GM12872 (cell line): ENCODE results near the gene CPA1.

Experiments
- TF ChIP-seq, protein P1 (sequence below): IDR thresholded peaks from 3 replicates; pipeline ENCODE4 v1.5.1; 2011; ENCODE audit warnings: low read depth, mild to moderate bottlenecking, low read length, moderate library complexity; ENCODE audit not compliant: insufficient read depth

The CPA1 gene

GRCh38 chr7:130426564-130426963 is 46.3 kb downstream of the CPA1 start:
- TF ChIP-seq, protein P1, sequence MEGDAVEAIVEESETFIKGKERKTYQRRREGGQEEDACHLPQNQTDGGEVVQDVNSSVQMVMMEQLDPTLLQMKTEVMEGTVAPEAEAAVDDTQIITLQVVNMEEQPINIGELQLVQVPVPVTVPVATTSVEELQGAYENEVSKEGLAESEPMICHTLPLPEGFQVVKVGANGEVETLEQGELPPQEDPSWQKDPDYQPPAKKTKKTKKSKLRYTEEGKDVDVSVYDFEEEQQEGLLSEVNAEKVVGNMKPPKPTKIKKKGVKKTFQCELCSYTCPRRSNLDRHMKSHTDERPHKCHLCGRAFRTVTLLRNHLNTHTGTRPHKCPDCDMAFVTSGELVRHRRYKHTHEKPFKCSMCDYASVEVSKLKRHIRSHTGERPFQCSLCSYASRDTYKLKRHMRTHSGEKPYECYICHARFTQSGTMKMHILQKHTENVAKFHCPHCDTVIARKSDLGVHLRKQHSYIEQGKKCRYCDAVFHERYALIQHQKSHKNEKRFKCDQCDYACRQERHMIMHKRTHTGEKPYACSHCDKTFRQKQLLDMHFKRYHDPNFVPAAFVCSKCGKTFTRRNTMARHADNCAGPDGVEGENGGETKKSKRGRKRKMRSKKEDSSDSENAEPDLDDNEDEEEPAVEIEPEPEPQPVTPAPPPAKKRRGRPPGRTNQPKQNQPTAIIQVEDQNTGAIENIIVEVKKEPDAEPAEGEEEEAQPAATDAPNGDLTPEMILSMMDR, result no peak

- TF ChIP-seq, protein P1, result no peak
Measured at GRCh38 chr7:130429019-130429418, 48.7 kb downstream of the CPA1 start.

GRCh38 chr7:130430115-130430514 is 49.8 kb downstream of the CPA1 start:
- TF ChIP-seq, protein P1, result no peak

- TF ChIP-seq, protein P1, result no peak
Measured at GRCh38 chr7:130430841-130431666, 50.8 kb downstream of the CPA1 start.

- TF ChIP-seq, protein P1, result no peak
Measured at GRCh38 chr7:130432886-130433285, 52.6 kb downstream of the CPA1 start.

- TF ChIP-seq, protein P1, result no peak
Measured at GRCh38 chr7:130433301-130433700, 53.0 kb downstream of the CPA1 start.

DNA sequence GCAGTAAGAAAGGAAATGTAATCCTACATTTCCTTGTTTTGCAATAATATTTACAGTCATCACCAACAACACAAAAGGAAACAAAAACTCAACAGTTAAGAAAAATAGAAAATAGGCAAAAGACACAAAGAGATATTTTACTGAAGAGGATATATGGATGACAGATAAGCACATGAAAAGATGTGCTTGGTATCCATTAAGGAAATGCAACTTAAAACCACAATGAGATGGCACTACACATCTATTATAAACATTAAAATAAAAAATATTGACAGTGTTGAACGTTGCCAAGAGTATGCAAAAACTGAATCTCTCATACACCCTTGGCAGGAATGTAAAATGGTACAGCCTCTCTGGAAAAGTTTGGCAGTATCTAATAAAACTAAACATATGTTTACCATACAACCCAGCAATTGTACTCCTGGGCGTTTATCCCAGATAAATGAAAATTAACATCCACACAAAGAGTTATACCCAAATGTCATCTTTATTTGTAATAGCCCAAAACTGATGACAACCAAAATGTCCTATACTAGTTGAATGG is 55.1 kb downstream of the CPA1 start:
- TF ChIP-seq, protein P1, result no peak
